Measurements from ENCODE around the gene NDUFS3.
A peak's percentile ranks its signal among the peaks of the same experiment; 100 is the strongest.

NDUFS3 gene

DNA sequence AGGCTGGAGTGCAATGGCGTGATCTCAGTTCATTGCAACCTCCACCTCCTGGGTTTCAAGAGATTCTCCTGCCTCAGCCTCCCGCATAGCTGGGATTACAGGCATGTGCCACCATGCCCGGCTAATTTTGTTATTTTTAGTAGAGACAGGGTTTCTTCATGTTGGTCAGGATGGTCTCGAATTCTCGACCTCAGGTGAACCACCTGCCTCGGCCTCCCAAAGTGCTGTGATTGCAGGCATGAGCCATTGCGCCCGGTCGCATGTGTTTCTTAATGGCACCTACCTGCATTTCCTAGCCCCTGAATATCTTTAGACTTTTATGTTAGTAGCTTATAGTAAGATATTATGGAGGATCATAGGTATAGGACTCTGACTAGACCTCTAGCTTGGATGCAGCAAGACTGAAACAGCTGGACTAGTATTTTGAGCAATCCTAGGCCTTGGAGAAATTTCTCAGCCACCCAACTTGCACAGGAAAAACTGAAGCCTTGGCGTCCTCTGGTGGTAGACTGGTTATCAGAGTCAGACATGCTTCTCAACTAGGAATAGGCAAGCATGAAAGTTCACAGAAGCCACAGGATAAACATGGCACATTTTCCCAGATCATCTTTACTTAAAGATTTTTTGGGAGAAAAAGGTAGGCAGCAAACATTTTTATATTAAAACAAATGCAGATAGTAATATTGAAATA is 38.0 kb downstream of the NDUFS3 start:
- no peak overlapping the region for H3K27ac ChIP-seq
- no peak for TF ChIP-seq ZFX (IDR thresholded peaks at IDR 0.05; ENCODE audit: borderline replicate concordance)
- TF ChIP-seq, protein P1, sequence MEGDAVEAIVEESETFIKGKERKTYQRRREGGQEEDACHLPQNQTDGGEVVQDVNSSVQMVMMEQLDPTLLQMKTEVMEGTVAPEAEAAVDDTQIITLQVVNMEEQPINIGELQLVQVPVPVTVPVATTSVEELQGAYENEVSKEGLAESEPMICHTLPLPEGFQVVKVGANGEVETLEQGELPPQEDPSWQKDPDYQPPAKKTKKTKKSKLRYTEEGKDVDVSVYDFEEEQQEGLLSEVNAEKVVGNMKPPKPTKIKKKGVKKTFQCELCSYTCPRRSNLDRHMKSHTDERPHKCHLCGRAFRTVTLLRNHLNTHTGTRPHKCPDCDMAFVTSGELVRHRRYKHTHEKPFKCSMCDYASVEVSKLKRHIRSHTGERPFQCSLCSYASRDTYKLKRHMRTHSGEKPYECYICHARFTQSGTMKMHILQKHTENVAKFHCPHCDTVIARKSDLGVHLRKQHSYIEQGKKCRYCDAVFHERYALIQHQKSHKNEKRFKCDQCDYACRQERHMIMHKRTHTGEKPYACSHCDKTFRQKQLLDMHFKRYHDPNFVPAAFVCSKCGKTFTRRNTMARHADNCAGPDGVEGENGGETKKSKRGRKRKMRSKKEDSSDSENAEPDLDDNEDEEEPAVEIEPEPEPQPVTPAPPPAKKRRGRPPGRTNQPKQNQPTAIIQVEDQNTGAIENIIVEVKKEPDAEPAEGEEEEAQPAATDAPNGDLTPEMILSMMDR (IDR thresholded peaks at IDR 0.05): peak; percentile 65

GRCh38 chr11:47617417-47617809 is 38.5 kb downstream of the NDUFS3 start:
- TF ChIP-seq ZFX (IDR thresholded peaks at IDR 0.05; ENCODE audit: borderline replicate concordance): no peak
- TF ChIP-seq, protein P1 (IDR thresholded peaks at IDR 0.05): 0 out of 2 replicates have a peak, but pooled peaks have one; percentile 15
- no peak overlapping the region for H3K27ac ChIP-seq

- TF ChIP-seq ZFX (IDR thresholded peaks at IDR 0.05; ENCODE audit: borderline replicate concordance): no peak
- TF ChIP-seq, protein P1 (IDR thresholded peaks at IDR 0.05): no peak
- no peak overlapping the region for H3K27ac ChIP-seq
Measured at GRCh38 chr11:47620836-47621378, 42.0 kb downstream of the NDUFS3 start.

GRCh38 chr11:47626234-47626633 is 47.4 kb downstream of the NDUFS3 start:
- H3K27ac ChIP-seq: no peak overlapping the region
- TF ChIP-seq, protein P1 (IDR thresholded peaks at IDR 0.05): no peak
- TF ChIP-seq ZFX (IDR thresholded peaks at IDR 0.05; ENCODE audit: borderline replicate concordance): no peak

- no peak for TF ChIP-seq ZFX (IDR thresholded peaks at IDR 0.05; ENCODE audit: borderline replicate concordance)
- TF ChIP-seq, protein P1 (IDR thresholded peaks at IDR 0.05): no peak
- H3K27ac ChIP-seq: no peak overlapping the region
Measured at GRCh38 chr11:47628026-47628425, 49.2 kb downstream of the NDUFS3 start.

GRCh38 chr11:47631473-47631872 is 52.6 kb downstream of the NDUFS3 start:
- TF ChIP-seq, protein P1 (IDR thresholded peaks at IDR 0.05): no peak
- no peak for TF ChIP-seq ZFX (IDR thresholded peaks at IDR 0.05; ENCODE audit: borderline replicate concordance)
- peak overlapping the region; percentile 6; the same call in 1 of the 2 replicates for H3K27ac ChIP-seq
